Skin epidermis (tissue), 12 donors: ENCODE measurements around the gene FOXM1.

Experiments used
- H3K27ac ChIP-seq, 21 experiments: fragments of 200-600 bp; sonication (generic) in 11 of 21; one replicate each; pipeline ENCODE4 v1.5.0; 2020; ENCODE audit warnings: mild to moderate bottlenecking in 3 of 21, inconsistent platforms in 2 of 21, moderate library complexity in 2 of 21
- H3K4me3 ChIP-seq, 7 experiments: fragments of 200-600 bp; sonication (generic) in 2 of 7; one replicate each; pipeline ENCODE4 v1.5.0; 2020; ENCODE audit warnings: inconsistent platforms in 2 of 7, mild to moderate bottlenecking in 2 of 7, moderate library complexity in 1 of 7

FOXM1 gene, protein sequence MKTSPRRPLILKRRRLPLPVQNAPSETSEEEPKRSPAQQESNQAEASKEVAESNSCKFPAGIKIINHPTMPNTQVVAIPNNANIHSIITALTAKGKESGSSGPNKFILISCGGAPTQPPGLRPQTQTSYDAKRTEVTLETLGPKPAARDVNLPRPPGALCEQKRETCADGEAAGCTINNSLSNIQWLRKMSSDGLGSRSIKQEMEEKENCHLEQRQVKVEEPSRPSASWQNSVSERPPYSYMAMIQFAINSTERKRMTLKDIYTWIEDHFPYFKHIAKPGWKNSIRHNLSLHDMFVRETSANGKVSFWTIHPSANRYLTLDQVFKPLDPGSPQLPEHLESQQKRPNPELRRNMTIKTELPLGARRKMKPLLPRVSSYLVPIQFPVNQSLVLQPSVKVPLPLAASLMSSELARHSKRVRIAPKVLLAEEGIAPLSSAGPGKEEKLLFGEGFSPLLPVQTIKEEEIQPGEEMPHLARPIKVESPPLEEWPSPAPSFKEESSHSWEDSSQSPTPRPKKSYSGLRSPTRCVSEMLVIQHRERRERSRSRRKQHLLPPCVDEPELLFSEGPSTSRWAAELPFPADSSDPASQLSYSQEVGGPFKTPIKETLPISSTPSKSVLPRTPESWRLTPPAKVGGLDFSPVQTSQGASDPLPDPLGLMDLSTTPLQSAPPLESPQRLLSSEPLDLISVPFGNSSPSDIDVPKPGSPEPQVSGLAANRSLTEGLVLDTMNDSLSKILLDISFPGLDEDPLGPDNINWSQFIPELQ

GRCh38 chr12:2877047-2877952 is at the start of gene FOXM1, which contains the start of gene RHNO1:
Gene FOXM1, minus strand, starts transcription at chr12:2877174. Its CDS starts 2,696 bp downstream, at chr12:2874478.
Gene RHNO1, plus strand, starts transcription at chr12:2877223. Its CDS starts 8,144 bp downstream, at chr12:2885367.
- peak within 1 kb of the TSS; percentile 68 to 98 (median 95) for H3K27ac ChIP-seq
- H3K4me3 ChIP-seq, result peak within 1 kb of the TSS; percentile 53 to 99 (median 87)

DNA sequence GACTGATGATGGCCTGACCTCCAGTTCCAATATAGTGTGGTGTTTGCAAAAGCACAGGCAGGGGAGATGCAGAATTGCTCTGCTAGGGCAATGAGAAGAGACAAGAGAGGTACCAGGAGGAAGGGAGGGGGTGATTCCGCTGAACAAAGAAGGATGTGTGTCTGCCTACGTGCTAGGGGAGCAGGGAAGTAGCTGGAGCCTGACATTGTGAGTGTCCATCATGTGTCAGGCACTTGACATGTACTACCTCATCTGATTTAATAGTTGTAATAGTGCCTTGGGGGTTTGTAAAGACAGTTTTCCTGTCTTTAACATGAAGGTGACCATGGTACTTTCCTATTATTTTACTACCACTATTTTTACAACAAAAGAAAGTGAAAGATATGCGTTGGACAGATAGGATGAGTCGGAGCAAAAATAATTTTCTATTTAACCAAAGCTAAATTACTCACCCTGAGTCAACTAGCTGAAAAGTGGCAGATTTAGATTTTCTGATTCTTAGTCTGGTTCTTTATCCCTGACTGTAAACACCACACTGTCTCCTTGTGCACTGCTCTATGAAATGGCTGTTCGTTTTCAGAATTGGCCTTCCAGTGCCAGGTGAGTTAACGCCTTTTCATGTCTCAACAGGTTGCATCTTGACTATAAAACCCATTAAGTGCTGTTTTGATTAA is 48.5 kb upstream of the FOXM1 start:
- H3K4me3 ChIP-seq, result no peak overlapping the region
- peak overlapping the region in 1 of 21 experiments; percentile 24 for H3K27ac ChIP-seq

- Histone ChIP-seq H3K27ac (no peak overlapping the region), H3K4me3 (no peak overlapping the region)
Observed at GRCh38 chr12:2924019-2924418, 47.0 kb upstream of the FOXM1 start.

GRCh38 chr12:2923057-2923456 is 46.1 kb upstream of the FOXM1 start:
- H3K4me3 ChIP-seq, result no peak overlapping the region
- no peak overlapping the region for H3K27ac ChIP-seq

DNA sequence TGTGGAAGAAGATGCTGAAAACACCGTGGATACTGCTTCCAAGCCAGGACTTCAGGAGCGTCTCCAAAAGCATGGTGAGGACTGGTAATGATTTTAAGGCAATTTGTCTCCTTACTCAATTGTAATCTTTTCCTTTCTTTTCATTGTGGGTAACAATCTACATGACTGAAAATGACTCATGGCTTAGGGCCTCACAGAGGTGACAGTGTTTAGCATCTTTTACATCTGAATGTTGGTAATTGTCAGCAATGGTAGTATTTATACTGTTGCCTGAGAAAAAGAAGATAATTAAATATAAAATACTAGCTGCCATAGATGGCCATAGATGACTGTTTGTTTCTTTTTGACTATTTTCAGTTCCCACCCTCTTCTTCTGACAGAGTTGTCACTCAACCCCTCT is 45.4 kb upstream of the FOXM1 start:
- Histone ChIP-seq H3K4me3 (no peak overlapping the region), H3K27ac (no peak overlapping the region)

GRCh38 chr12:2919249-2919648 is 42.3 kb upstream of the FOXM1 start:
- Histone ChIP-seq H3K27ac (no peak overlapping the region), H3K4me3 (no peak overlapping the region)

DNA sequence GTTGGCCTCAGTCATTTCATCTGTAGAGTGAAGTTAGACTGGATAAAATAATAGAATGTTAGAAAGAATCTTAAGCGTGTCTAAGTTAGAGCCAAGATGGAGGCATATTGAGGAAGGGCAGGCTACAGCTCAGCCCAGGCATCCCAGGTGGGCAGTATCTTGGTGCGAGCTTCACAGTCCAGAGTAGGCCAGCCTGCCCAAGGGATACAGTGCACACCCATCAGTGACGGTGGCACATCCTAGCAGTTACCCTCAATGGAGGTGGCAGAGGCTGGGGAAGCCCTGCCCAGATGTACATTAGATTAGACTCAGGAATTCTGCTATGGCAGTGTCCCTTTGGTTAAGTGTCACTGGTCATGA is 35.2 kb upstream of the FOXM1 start:
- Histone ChIP-seq H3K27ac (peak overlapping the region in 1 of 21 experiments; percentile 24), H3K4me3 (no peak overlapping the region)

DNA sequence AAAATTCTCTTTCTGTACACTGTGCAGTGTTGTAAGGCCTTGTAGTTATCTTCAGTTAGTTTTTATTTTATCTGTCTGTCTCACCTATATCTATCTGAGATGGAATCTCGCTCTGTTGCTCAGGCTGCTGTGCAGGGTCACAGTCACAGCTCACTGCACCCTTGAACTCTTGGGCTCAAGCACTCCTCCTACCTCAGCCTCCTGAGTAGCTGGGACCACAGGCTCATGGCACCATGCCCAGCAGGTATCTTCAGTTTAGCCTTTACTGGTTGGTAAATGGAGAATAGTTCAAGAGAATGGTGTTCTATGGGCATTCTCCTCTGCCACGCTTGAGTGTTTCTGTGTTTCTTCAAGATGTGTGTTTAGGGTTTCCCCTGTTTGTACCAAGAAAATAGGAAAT is 27.3 kb upstream of the FOXM1 start:
- Histone ChIP-seq H3K4me3 (no peak overlapping the region), H3K27ac (no peak overlapping the region)

DNA sequence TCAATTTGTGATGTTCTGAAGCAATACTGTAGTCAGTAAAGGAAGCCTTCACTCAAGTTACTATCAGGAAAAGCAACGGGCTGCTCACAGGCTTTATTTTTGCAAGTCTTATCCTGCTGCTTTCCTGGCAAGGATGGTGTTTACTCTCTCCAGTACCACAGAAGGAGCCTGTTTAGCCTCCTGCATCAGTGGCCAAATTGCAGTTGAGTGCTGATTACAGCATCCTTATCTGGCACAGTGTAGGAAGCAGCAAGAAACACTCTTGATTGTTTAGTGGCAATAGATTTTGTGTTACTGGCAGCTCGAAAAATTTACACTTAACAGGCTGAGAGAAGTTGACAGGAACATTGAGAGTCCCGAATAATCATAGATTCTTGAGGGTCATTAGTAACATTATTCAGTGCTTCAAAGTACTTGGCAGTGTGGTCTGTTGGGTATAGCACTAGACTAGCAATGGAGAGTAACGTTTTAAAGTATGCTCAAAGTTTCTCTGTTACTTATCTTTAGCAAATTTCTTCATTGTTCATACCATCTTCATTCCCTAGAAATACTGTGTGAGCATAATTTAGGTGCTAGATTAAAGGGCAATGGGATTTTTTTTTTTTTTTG is 25.4 kb upstream of the FOXM1 start:
- Histone ChIP-seq H3K27ac (peak overlapping the region in 1 of 21 experiments; percentile 23), H3K4me3 (no peak overlapping the region)

GRCh38 chr12:2900642-2901041 is 23.7 kb upstream of the FOXM1 start:
- no peak overlapping the region for H3K27ac ChIP-seq
- H3K4me3 ChIP-seq, result no peak overlapping the region

GRCh38 chr12:2897418-2897817 is 20.4 kb upstream of the FOXM1 start:
- no peak overlapping the region for H3K27ac ChIP-seq
- no peak overlapping the region for H3K4me3 ChIP-seq

DNA sequence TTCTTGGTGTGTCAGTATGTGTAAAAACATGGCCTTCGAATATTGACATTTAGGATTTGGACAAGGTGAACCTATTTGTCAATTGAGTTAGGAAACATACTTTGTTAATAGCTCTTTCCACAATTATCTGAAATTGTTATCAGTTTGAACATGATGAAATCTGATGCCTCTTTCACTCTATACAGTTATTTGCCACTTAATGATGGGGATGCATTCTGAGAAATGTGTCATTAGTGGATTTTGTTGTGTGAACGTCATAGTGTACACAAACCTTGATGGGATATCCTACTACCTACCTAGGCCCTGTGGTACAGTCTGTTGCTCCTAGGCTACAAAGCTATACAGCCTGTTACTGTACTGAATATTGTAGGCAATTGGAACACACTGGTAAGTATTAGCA is 18.5 kb upstream of the FOXM1 start:
- peak overlapping the region in 2 of 21 experiments; percentile 3 to 16 for H3K27ac ChIP-seq
- no peak overlapping the region for H3K4me3 ChIP-seq

- Histone ChIP-seq H3K27ac (peak overlapping the region in 3 of 21 experiments; percentile 3 to 52 (median 14)), H3K4me3 (no peak overlapping the region)
Observed at GRCh38 chr12:2895051-2895451, 18.1 kb upstream of the FOXM1 start.

- H3K4me3 ChIP-seq, result no peak overlapping the region
- peak overlapping the region in 9 of 21 experiments; percentile 31 to 67 (median 45) for H3K27ac ChIP-seq
Observed at GRCh38 chr12:2893007-2893406, 16.0 kb upstream of the FOXM1 start.

GRCh38 chr12:2892246-2892645 is 15.3 kb upstream of the FOXM1 start:
- H3K4me3 ChIP-seq, result peak overlapping the region in 2 of 7 experiments; percentile 74 to 75
- H3K27ac ChIP-seq, result peak overlapping the region in 9 of 21 experiments; percentile 6 to 96 (median 67)

DNA sequence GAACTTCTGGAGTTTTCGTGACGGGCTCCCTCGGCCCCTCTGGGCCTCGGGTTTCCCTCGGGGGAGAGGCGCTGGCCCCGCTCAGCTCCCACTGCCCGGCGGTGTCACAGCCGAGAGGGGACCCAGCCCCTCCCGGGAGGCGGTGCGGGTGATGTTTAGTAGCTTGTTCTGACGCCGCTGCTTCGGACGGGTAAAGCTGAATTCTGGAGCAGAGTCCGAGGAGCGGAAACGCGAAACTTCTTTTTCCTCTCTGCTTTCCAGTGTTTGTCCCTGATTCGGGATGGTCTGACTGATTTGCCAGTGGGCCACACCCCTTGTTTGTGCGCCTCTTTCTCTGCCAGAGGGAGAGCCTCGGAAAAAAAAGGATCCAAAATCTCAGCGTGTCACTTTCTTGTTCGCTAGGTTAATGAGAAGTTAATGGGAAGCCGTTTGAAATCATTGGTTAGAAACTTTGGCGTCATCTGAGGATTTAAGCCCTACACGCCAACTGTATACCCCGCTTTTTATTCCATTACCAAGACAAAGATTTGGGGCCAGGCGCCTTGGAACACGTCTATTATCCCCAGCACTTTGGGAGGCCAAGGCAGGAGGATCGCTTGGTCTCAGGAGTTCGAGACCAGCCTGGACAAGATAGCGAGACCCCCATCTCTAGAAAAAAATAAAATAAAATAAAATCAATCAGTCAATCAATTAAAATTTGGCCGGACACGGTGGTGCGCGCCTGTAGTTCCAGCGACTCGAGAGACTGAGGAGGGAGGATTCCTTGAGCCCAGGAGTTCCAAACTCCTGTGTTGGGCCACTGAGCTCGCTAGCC is 14.5 kb upstream of the FOXM1 start:
- peak overlapping the region; percentile 66 to 99 (median 91) for H3K27ac ChIP-seq
- H3K4me3 ChIP-seq, result peak overlapping the region; percentile 66 to 99 (median 75)

GRCh38 chr12:2890388-2891239 is 13.6 kb upstream of the FOXM1 start, which contains the start of gene TULP3:
Gene TULP3, plus strand, starts transcription at chr12:2890891. Its CDS starts 57 bp downstream, at chr12:2890948.
- peak within 1 kb of the TSS; percentile 66 to 99 (median 75) for H3K4me3 ChIP-seq
- H3K27ac ChIP-seq, result peak within 1 kb of the TSS; percentile 66 to 99 (median 91)
